ENCODE data around the gene IL17RB.

Gene IL17RB

DNA sequence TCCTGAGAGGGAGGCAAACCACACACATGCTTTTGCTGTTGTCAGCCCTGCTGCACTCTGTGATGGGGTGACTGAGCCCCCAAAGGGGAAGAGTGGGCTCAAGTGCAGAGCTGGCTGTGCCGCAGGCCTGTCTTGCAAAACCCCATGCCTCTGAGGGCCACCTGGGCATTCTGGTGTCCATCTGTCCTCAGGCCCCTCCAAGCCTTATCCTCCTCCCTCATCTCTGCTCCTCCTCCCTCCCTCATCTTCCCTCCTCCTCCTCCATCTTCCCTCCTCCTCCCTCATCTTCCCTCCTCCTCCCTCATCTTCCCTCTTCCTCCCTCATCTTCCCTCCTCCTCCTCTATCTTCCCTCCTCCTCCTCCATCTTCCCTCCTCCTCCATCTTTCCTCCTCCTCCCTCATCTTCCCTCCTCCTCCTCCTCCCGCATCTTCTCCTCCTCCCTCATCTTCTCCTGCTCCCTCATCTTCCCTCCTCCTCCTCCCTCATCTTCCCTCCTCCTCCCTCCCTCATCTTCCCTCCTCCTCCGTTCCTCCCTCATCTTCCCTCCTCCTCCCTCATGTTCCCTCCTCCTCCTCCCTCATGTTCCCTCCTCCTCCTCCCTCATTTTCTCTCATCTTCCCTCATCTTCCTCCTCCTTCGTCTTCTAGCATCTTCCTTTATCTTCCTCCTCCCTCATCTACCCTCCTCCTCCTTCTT is 40.8 kb upstream of the IL17RB start:
- H3K36me3 ChIP-seq (ENCODE audit: insufficient read depth, low read depth, low read length): no peaks in the 10 kb centered on the region
- no peak overlapping the region for H3K4me3 ChIP-seq (ENCODE audit: low read length)
- H3K27me3 ChIP-seq (ENCODE audit: insufficient read depth, low read length): no peaks in the 10 kb centered on the region
- H3K9ac ChIP-seq (ENCODE audit: low read depth, low read length): no peak overlapping the region
- H3K27ac ChIP-seq (ENCODE audit: low read length): no peak overlapping the region
- no peaks in the 10 kb centered on the region for H3K9me3 ChIP-seq (ENCODE audit: insufficient read depth, low read depth, low read length)
- H3K4me1 ChIP-seq (ENCODE audit: insufficient read depth, low read length): peaks cover 9% of the 10 kb centered on the region

DNA sequence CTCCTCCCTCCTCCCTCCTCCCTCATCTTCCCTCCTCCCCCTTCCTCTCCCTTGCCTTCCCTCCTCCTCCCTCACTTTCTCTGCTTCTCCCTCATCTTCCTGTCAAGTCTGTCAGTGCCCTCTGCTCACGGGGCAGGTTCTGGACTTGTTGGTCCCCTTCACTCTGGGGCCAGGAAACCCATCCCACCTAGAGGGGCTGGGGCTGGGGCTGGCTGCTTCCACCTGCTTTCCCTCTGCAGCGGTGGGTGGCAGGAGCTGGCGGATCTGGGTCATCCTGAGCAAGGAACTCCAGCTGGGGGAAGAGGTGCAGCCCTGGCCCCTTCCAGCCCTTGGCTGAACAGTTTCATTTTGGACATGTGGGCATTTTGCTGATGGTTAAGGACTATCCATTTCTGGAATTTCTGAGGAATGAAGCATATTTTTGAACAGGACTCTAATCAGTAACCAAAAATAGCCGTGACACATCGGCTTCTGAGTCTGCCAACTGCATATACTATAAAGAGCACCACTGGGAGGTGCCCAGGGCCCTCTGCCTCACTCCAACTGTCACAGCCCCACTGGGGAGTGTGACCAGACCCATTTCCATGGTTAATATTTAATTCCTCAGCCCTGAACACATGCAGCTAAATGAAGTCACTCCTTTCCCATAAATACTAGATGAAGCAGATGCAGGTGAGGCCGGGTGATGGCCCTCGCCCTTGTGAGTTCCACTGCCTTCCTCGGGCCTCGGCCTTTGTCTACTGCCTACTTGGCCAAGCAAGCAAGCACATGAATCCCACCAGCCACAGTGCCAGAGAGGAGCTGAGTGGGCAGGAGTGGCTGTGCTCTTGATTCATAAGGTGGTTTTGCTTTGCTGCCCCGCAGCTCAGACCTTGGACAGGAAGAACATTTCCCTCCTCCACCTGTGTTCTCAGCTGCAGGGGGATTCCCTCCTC is 39.9 kb upstream of the IL17RB start:
- H3K9ac ChIP-seq (ENCODE audit: low read depth, low read length): no peak overlapping the region
- H3K27me3 ChIP-seq (ENCODE audit: insufficient read depth, low read length): no peaks in the 10 kb centered on the region
- H3K4me3 ChIP-seq (ENCODE audit: low read length): no peak overlapping the region
- no peak overlapping the region for H3K27ac ChIP-seq (ENCODE audit: low read length)
- peaks cover 9% of the 10 kb centered on the region for H3K4me1 ChIP-seq (ENCODE audit: insufficient read depth, low read length)
- no peaks in the 10 kb centered on the region for H3K9me3 ChIP-seq (ENCODE audit: insufficient read depth, low read depth, low read length)
- no peaks in the 10 kb centered on the region for H3K36me3 ChIP-seq (ENCODE audit: insufficient read depth, low read depth, low read length)

DNA sequence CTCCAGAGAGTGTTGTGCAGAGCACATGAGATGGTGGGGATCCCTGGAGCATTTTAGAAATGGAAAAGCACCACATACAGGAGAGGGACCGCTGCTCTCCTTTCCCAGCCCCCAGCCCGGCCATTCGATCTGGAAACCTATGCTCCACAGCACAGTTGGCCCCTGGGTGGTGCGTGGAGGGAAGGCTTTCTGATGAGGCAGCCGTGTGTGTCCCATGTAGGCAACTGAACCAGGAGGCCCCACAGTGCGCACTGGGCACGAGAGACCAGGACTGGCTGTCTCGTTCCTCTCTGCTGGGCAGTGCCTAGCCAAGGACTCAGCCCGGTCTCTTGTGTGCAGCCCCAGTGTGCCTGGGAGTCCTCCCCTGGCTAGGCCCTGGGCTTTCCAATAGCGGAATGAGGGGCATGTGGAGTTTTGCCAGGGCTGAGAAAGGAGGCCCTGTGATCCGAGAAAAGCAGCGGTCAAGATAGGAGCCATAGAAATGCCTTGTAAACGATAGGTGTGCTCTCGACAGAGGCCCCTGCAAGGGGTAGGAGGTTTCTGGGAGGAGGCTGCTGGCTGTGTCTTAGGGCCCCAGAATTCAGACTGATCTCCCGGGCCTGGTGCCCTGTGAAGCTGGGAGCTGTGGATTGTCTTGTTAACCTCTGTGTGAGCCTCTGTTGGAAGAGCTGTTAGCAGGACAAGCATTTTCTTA is 39.1 kb upstream of the IL17RB start:
- Histone ChIP-seq H3K4me3 (ENCODE audit: low read length) (no peak overlapping the region), H3K36me3 (ENCODE audit: insufficient read depth, low read depth, low read length) (no peaks in the 10 kb centered on the region), H3K27me3 (ENCODE audit: insufficient read depth, low read length) (no peaks in the 10 kb centered on the region), H3K4me1 (ENCODE audit: insufficient read depth, low read length) (peaks cover 9% of the 10 kb centered on the region), H3K9ac (ENCODE audit: low read depth, low read length) (no peak overlapping the region), H3K27ac (ENCODE audit: low read length) (no peak overlapping the region), H3K9me3 (ENCODE audit: insufficient read depth, low read depth, low read length) (no peaks in the 10 kb centered on the region)

DNA sequence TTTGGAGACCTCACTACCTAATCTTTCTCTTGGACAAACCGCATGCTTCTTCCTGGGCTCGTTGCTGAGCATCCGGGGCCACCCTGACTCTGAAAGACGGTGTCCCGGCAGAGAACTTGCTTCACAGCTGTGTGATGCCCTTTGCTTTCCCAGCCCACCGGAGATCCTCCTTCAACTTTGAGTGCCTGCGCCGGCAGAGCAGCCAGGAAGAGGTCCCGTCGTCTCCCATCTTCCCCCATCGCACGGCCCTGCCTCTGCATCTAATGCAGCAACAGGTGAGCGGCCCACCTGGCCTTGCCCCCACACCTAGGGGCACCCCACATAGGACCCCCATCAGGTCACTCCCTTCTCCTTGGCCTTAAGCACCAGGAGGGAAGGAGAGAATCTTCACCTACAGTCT is 37.9 kb upstream of the IL17RB start:
- H3K27me3 ChIP-seq (ENCODE audit: insufficient read depth, low read length): no peaks in the 10 kb centered on the region
- no peaks in the 10 kb centered on the region for H3K36me3 ChIP-seq (ENCODE audit: insufficient read depth, low read depth, low read length)
- no peak overlapping the region for H3K9ac ChIP-seq (ENCODE audit: low read depth, low read length)
- H3K27ac ChIP-seq (ENCODE audit: low read length): no peak overlapping the region
- no peaks in the 10 kb centered on the region for H3K9me3 ChIP-seq (ENCODE audit: insufficient read depth, low read depth, low read length)
- H3K4me1 ChIP-seq (ENCODE audit: insufficient read depth, low read length): peaks cover 12% of the 10 kb centered on the region
- no peak overlapping the region for H3K4me3 ChIP-seq (ENCODE audit: low read length)

DNA sequence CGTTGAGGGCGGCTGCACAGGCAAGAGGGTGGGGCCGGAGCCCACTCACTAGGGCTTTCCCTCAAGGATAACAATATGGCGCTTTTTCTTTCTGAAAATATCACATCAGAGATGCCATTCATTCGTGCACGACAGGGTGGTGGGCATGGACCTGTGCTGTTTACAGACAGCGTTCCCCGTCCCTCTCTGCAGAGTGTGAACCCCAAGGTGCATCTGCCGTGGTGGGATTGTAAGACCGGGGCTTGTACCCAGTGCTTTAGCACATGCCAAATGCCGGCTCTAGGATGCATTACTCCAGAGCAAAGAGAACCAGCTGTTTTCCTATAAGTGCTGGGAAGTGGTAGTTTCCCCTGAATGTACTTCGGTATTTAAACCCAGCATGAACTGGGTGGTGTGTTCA is 37.1 kb upstream of the IL17RB start:
- Histone ChIP-seq H3K27ac (ENCODE audit: low read length) (no peak overlapping the region), H3K9me3 (ENCODE audit: insufficient read depth, low read depth, low read length) (no peaks in the 10 kb centered on the region), H3K27me3 (ENCODE audit: insufficient read depth, low read length) (no peaks in the 10 kb centered on the region), H3K36me3 (ENCODE audit: insufficient read depth, low read depth, low read length) (no peaks in the 10 kb centered on the region), H3K4me1 (ENCODE audit: insufficient read depth, low read length) (peaks cover 12% of the 10 kb centered on the region), H3K4me3 (ENCODE audit: low read length) (no peak overlapping the region), H3K9ac (ENCODE audit: low read depth, low read length) (no peak overlapping the region)

DNA sequence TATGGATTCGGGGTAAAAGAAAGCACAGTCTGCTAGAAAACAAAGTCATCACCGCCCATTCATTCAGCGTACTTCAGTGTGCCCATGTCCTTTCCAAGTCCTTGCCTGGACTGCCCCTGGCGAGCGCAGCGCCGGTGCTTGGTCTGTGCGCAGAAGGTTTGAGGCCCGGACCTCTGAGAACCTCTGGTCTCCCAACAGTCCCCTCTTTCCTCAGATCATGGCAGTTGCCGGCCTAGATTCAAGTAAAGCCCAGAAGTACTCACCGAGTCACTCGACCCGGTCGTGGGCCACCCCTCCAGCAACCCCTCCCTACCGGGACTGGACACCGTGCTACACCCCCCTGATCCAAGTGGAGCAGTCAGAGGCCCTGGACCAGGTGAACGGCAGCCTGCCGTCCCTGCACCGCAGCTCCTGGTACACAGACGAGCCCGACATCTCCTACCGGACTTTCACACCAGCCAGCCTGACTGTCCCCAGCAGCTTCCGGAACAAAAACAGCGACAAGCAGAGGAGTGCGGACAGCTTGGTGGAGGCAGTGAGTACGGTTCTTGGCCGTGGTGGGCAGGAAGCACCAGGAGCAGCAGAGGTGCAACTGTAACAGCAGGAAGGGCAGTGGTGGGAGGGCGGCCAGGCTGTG is 36.5 kb upstream of the IL17RB start:
- peaks cover 8% of the 10 kb centered on the region for H3K4me1 ChIP-seq (ENCODE audit: insufficient read depth, low read length)
- H3K36me3 ChIP-seq (ENCODE audit: insufficient read depth, low read depth, low read length): no peaks in the 10 kb centered on the region
- no peak overlapping the region for H3K9ac ChIP-seq (ENCODE audit: low read depth, low read length)
- no peak overlapping the region for H3K4me3 ChIP-seq (ENCODE audit: low read length)
- no peaks in the 10 kb centered on the region for H3K27me3 ChIP-seq (ENCODE audit: insufficient read depth, low read length)
- no peaks in the 10 kb centered on the region for H3K9me3 ChIP-seq (ENCODE audit: insufficient read depth, low read depth, low read length)
- H3K27ac ChIP-seq (ENCODE audit: low read length): no peak overlapping the region

DNA sequence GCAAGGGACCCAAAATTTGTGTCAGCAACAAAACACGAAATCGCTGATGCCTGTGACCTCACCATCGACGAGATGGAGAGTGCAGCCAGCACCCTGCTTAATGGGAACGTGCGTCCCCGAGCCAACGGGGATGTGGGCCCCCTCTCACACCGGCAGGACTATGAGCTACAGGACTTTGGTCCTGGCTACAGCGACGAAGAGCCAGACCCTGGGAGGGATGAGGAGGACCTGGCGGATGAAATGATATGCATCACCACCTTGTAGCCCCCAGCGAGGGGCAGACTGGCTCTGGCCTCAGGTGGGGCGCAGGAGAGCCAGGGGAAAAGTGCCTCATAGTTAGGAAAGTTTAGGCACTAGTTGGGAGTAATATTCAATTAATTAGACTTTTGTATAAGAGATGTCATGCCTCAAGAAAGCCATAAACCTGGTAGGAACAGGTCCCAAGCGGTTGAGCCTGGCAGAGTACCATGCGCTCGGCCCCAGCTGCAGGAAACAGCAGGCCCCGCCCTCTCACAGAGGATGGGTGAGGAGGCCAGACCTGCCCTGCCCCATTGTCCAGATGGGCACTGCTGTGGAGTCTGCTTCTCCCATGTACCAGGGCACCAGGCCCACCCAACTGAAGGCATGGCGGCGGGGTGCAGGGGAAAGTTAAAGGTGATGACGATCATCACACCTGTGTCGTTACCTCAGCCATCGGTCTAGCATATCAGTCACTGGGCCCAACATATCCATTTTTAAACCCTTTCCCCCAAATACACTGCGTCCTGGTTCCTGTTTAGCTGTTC is 35.0 kb upstream of the IL17RB start:
- peaks cover 3% of the 10 kb centered on the region; the same call in 1 of the 2 replicates for H3K4me1 ChIP-seq (ENCODE audit: insufficient read depth, low read length)
- no peak overlapping the region for H3K27ac ChIP-seq (ENCODE audit: low read length)
- H3K9me3 ChIP-seq (ENCODE audit: insufficient read depth, low read depth, low read length): no peaks in the 10 kb centered on the region
- H3K4me3 ChIP-seq (ENCODE audit: low read length): no peak overlapping the region
- H3K36me3 ChIP-seq (ENCODE audit: insufficient read depth, low read depth, low read length): 0 out of 2 replicates have a peak, but pooled peaks cover 6% of the 10 kb centered on the region
- H3K27me3 ChIP-seq (ENCODE audit: insufficient read depth, low read length): no peaks in the 10 kb centered on the region
- no peak overlapping the region for H3K9ac ChIP-seq (ENCODE audit: low read depth, low read length)

DNA sequence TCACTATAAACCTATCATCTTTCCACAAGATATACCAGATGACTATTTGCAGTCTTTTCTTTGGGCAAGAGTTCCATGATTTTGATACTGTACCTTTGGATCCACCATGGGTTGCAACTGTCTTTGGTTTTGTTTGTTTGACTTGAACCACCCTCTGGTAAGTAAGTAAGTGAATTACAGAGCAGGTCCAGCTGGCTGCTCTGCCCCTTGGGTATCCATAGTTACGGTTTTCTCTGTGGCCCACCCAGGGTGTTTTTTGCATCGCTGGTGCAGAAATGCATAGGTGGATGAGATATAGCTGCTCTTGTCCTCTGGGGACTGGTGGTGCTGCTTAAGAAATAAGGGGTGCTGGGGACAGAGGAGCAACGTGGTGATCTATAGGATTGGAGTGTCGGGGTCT is 33.9 kb upstream of the IL17RB start:
- Histone ChIP-seq H3K27ac (ENCODE audit: low read length) (no peak overlapping the region), H3K9ac (ENCODE audit: low read depth, low read length) (no peak overlapping the region), H3K4me3 (ENCODE audit: low read length) (no peak overlapping the region), H3K9me3 (ENCODE audit: insufficient read depth, low read depth, low read length) (no peaks in the 10 kb centered on the region), H3K4me1 (ENCODE audit: insufficient read depth, low read length) (peaks cover 3% of the 10 kb centered on the region; the same call in 1 of the 2 replicates), H3K27me3 (ENCODE audit: insufficient read depth, low read length) (no peaks in the 10 kb centered on the region), H3K36me3 (ENCODE audit: insufficient read depth, low read depth, low read length) (peaks cover 12% of the 10 kb centered on the region; the same call in 1 of the 2 replicates)

DNA sequence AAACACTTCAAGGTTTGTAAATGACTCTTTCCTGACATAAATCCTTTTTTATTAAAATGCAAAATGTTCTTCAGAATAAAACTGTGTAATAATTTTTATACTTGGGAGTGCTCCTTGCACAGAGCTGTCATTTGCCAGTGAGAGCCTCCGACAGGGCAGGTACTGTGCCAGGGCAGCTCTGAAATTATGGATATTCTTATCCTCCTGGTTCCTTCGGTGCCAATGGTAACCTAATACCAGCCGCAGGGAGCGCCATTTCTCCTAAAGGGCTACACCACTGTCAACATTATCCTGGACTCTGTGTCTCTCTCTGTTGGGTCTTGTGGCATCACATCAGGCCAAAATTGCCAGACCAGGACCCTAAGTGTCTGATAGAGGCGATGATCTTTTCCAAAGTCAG is 33.1 kb upstream of the IL17RB start:
- no peaks in the 10 kb centered on the region for H3K9me3 ChIP-seq (ENCODE audit: insufficient read depth, low read depth, low read length)
- peaks cover 15% of the 10 kb centered on the region; the same call in 1 of the 2 replicates for H3K36me3 ChIP-seq (ENCODE audit: insufficient read depth, low read depth, low read length)
- no peak overlapping the region for H3K27ac ChIP-seq (ENCODE audit: low read length)
- H3K27me3 ChIP-seq (ENCODE audit: insufficient read depth, low read length): no peaks in the 10 kb centered on the region
- peaks cover 3% of the 10 kb centered on the region; the same call in 1 of the 2 replicates for H3K4me1 ChIP-seq (ENCODE audit: insufficient read depth, low read length)
- H3K4me3 ChIP-seq (ENCODE audit: low read length): no peak overlapping the region
- H3K9ac ChIP-seq (ENCODE audit: low read depth, low read length): no peak overlapping the region

DNA sequence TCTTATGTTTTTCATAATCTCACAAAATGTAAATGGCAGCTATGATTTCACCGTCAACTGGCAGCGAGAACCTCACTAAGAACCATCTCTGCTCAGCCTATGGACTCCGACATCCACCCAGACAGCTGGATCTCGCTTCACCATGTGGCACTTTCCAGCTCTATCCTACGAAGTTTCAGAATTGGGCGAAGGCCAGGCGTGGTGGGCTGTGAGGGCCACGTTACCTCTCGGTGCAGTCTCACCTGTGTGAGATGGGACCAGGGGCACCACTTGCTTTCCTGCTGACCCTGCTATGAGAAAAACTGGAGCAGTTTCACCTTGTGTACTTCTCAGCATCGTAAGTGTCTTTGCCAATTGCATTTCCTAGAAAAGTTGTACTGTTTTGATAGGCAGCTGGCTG is 32.5 kb upstream of the IL17RB start:
- H3K4me1 ChIP-seq (ENCODE audit: insufficient read depth, low read length): peaks cover 3% of the 10 kb centered on the region; the same call in 1 of the 2 replicates
- H3K27me3 ChIP-seq (ENCODE audit: insufficient read depth, low read length): no peaks in the 10 kb centered on the region
- H3K4me3 ChIP-seq (ENCODE audit: low read length): no peak overlapping the region
- H3K9ac ChIP-seq (ENCODE audit: low read depth, low read length): no peak overlapping the region
- no peaks in the 10 kb centered on the region for H3K9me3 ChIP-seq (ENCODE audit: insufficient read depth, low read depth, low read length)
- peaks cover 21% of the 10 kb centered on the region; the same call in 1 of the 2 replicates for H3K36me3 ChIP-seq (ENCODE audit: insufficient read depth, low read depth, low read length)
- no peak overlapping the region for H3K27ac ChIP-seq (ENCODE audit: low read length)

Data from iPS-20b (cell line).